Epidermal melanocyte (primary cell): ENCODE results near the gene ANP32B.

Experiments used
- DNase-seq: peaks from one replicate; pipeline ENCODE4 v3.0.0; 2011; ENCODE audit warnings: low spot score; ENCODE audit not compliant: insufficient read length

Gene ANP32B

GRCh38 chr9:98064623-98065392, 81.7 kb downstream of the ANP32B start:
- DNase-seq: no peak
